H1 (cell line): ENCODE measurements around the gene ADAMTS20.

Experiments used
- ATF3 ChIP-seq: IDR thresholded peaks from 2 replicates; pipeline ENCODE4 v1.6.1; 2011; ENCODE audit warnings: low read depth, mild to moderate bottlenecking, low read length; ENCODE audit not compliant: insufficient read depth
- CEBPB ChIP-seq: IDR thresholded peaks from 2 replicates; pipeline ENCODE4 v1.6.1; 2012; ENCODE audit warnings: low read depth, low read length
- CREB1 ChIP-seq: IDR thresholded peaks from 2 replicates; pipeline ENCODE4 v1.6.1; 2012; ENCODE audit warnings: inconsistent platforms
- CTCF ChIP-seq, 3 experiments: IDR thresholded peaks; 1 replicate in 2 of 3; 2 replicates in 1 of 3; pipeline versions ENCODE4 v1.5.1 to v1.6.1; 2011; ENCODE audit warnings: low read length in 3 of 3, mild to moderate bottlenecking in 3 of 3, inconsistent platforms in 2 of 3, low read depth in 1 of 3, moderate library complexity in 1 of 3; ENCODE audit not compliant: insufficient read depth in 1 of 3; ENCODE audit errors: control extremely low read depth in 1 of 3
- EZH2 ChIP-seq: fragments of 200-600 bp; sonication (generic); IDR thresholded peaks from 2 replicates; pipeline ENCODE4 v1.7.1; 2012; ENCODE audit warnings: low read depth, mild to moderate bottlenecking, moderate library complexity, low read length, inconsistent platforms; ENCODE audit not compliant: severe bottlenecking
- GTF2F1 ChIP-seq: IDR thresholded peaks from 2 replicates; pipeline ENCODE4 v1.6.1; 2012; ENCODE audit warnings: low read depth, low read length, improper control_type of control experiment, borderline replicate concordance
- KDM5A ChIP-seq: fragments of 200-600 bp; IDR thresholded peaks from 2 replicates; pipeline ENCODE4 v1.7.1; 2012; ENCODE audit warnings: mild to moderate bottlenecking, low read length, inconsistent platforms, mixed read lengths
- POLR2A ChIP-seq, 2 experiments: IDR thresholded peaks; 1 replicate in 1 of 2; 2 replicates in 1 of 2; pipeline ENCODE4 v1.6.1; 2011; ENCODE audit warnings: low read depth in 2 of 2, low read length in 2 of 2, mild to moderate bottlenecking in 2 of 2; ENCODE audit errors: control extremely low read depth in 1 of 2
- POLR2AphosphoS5 ChIP-seq: IDR thresholded peaks from 2 replicates; pipeline ENCODE4 v1.6.1; 2011; ENCODE audit warnings: low read depth, low read length
- RXRA ChIP-seq: IDR thresholded peaks from 2 replicates; pipeline ENCODE4 v1.6.1; 2011; ENCODE audit warnings: low read depth, mild to moderate bottlenecking, low read length, moderate library complexity; ENCODE audit not compliant: insufficient read depth
- TAF1 ChIP-seq: IDR thresholded peaks from 2 replicates; pipeline ENCODE4 v1.6.1; 2011; ENCODE audit warnings: mild to moderate bottlenecking, low read depth, low read length
- USF2 ChIP-seq: IDR thresholded peaks from 2 replicates; pipeline ENCODE4 v1.6.1; 2011; ENCODE audit warnings: low read length, improper control_type of control experiment

GRCh38 chr12:43307126-43307525 is 244.9 kb downstream of the ADAMTS20 start:
- TF ChIP-seq TAF1 (no peak), KDM5A (no peak), EZH2 (no peak), ATF3 (no peak), CTCF (IDR thresholded peaks at IDR 0.05; ENCODE audit: control extremely low read depth in 1 of 3, insufficient read depth in 1 of 3, low read depth in 1 of 3, low read length in 3 of 3) (no peak), GTF2F1 (no peak), CREB1 (no peak), POLR2A (IDR thresholded peaks at IDR 0.05; ENCODE audit: control extremely low read depth in 1 of 2, low read depth in 2 of 2, low read length in 2 of 2) (no peak), POLR2AphosphoS5 (no peak), RXRA (no peak), CEBPB (no peak), USF2 (no peak)
